CD14-positive monocyte (primary cell): ENCODE data around the gene USHBP1. TPM values are rescaled to one million over a fixed set of nuclear protein-coding genes. Genes with fewer than 3 reads are reported as not detected.
A peak's percentile ranks its signal among the peaks of the same experiment; 100 is the strongest.

ENCODE experiments used
- DNase-seq, 3 donors: peaks; one replicate each; pipeline ENCODE4 v3.0.0-alpha.2; 2011 to 2022
- H2AFZ ChIP-seq: 2 replicates; pipeline ENCODE4 v1.6.0; 2012; ENCODE audit warnings: mild to moderate bottlenecking, low read depth, low read length, inconsistent platforms; ENCODE audit not compliant: insufficient read depth, poor library complexity, severe bottlenecking
- H3K27ac ChIP-seq, 2 donors: 1 replicate in 1 of 2; 2 replicates in 1 of 2; pipeline ENCODE4 v1.5.1; 2012 to 2013; ENCODE audit warnings: low read length in 2 of 2, control low read depth in 1 of 2, inconsistent platforms in 1 of 2, low read depth in 1 of 2, mild to moderate bottlenecking in 1 of 2
- H3K27me3 ChIP-seq, 2 donors: one replicate each; pipeline versions ENCODE4 v1.6.0 to v1.6.1; 2011 to 2013; ENCODE audit warnings: low read length in 2 of 2; ENCODE audit not compliant: control insufficient read depth in 2 of 2, insufficient read depth in 2 of 2
- H3K36me3 ChIP-seq, 2 donors: replicated peaks in 1 of 2; 1 replicate in 1 of 2; 2 replicates in 1 of 2; pipeline versions ENCODE4 v1.5.1 to v1.6.1; 2012 to 2013; ENCODE audit warnings: low read length in 2 of 2, control low read depth in 1 of 2, inconsistent platforms in 1 of 2, mild to moderate bottlenecking in 1 of 2; ENCODE audit not compliant: insufficient read depth in 2 of 2, control insufficient read depth in 1 of 2
- H3K4me1 ChIP-seq, 2 donors: 1 replicate in 1 of 2; 2 replicates in 1 of 2; pipeline versions ENCODE4 v1.5.1 to v1.6.1; 2012 to 2013; ENCODE audit warnings: low read length in 2 of 2, control low read depth in 1 of 2, inconsistent platforms in 1 of 2, mild to moderate bottlenecking in 1 of 2, moderate library complexity in 1 of 2; ENCODE audit not compliant: insufficient read depth in 2 of 2, control insufficient read depth in 1 of 2
- H3K4me2 ChIP-seq: replicated peaks from 2 replicates; pipeline ENCODE3; 2012; ENCODE audit warnings: low read length, moderate library complexity, mild to moderate bottlenecking; ENCODE audit not compliant: poor library complexity, severe bottlenecking; ENCODE audit errors: extremely low read depth
- H3K4me3 ChIP-seq, 3 experiments: fragments of 200-600 bp in 1 of 3; sonication (generic) in 1 of 3; replicated peaks in 1 of 3; 1 replicate in 2 of 3; 2 replicates in 1 of 3; pipeline ENCODE4 v1.5.1; 2011 to 2013; ENCODE audit warnings: low read length in 3 of 3, mild to moderate bottlenecking in 3 of 3, control low read depth in 2 of 3, low read depth in 2 of 3, inconsistent platforms in 1 of 3, moderate library complexity in 1 of 3
- H3K79me2 ChIP-seq: 2 replicates; pipeline ENCODE4 v1.6.0; 2012; ENCODE audit warnings: mild to moderate bottlenecking, control low read depth, inconsistent platforms, low read length, moderate library complexity; ENCODE audit not compliant: insufficient read depth
- H3K9ac ChIP-seq: 2 replicates; pipeline ENCODE4 v1.6.0; 2017; ENCODE audit warnings: low read length, mild to moderate bottlenecking; ENCODE audit not compliant: insufficient read depth, poor library complexity, severe bottlenecking
- H3K9me3 ChIP-seq, 2 donors: replicated peaks in 1 of 2; 1 replicate in 1 of 2; 2 replicates in 1 of 2; pipeline versions ENCODE4 v1.5.1 to v1.6.1; 2012 to 2013; ENCODE audit warnings: low read length in 2 of 2, control low read depth in 1 of 2; ENCODE audit not compliant: control insufficient read depth in 1 of 2, insufficient read depth in 1 of 2
- H4K20me1 ChIP-seq: 2 replicates; pipeline ENCODE4 v1.6.0; 2012; ENCODE audit warnings: mild to moderate bottlenecking, low read length, control low read depth, moderate library complexity; ENCODE audit not compliant: insufficient read depth
- H3K27ac Mint-ChIP-seq, 7 donors: one replicate each; pipeline ENCODE4 v1.8.0; 2020; ENCODE audit warnings: mild to moderate bottlenecking in 7 of 7, mixed read lengths in 7 of 7, moderate library complexity in 6 of 7, inconsistent platforms in 2 of 7
- H3K27me3 Mint-ChIP-seq, 3 donors: one replicate each; pipeline ENCODE4 v1.8.0; 2021 to 2022; ENCODE audit warnings: low read depth in 3 of 3, mild to moderate bottlenecking in 3 of 3, mixed read lengths in 3 of 3, moderate library complexity in 3 of 3, inconsistent platforms in 1 of 3
- H3K36me3 Mint-ChIP-seq, 2 donors: one replicate each; pipeline ENCODE4 v1.8.0; 2020; ENCODE audit warnings: mixed read lengths in 2 of 2, inconsistent platforms in 1 of 2, mild to moderate bottlenecking in 1 of 2
- H3K4me1 Mint-ChIP-seq: one replicate; pipeline ENCODE4 v1.8.0; 2020; ENCODE audit warnings: mild to moderate bottlenecking, mixed read lengths
- H3K4me3 Mint-ChIP-seq, 2 donors: one replicate each; pipeline ENCODE4 v1.8.0; 2020; ENCODE audit warnings: mild to moderate bottlenecking in 2 of 2, mixed read lengths in 2 of 2, moderate library complexity in 1 of 2
- H3K9me3 Mint-ChIP-seq, 7 donors: one replicate each; pipeline ENCODE4 v1.8.0; 2020 to 2022; ENCODE audit warnings: mixed read lengths in 7 of 7, mild to moderate bottlenecking in 6 of 7, moderate library complexity in 6 of 7, inconsistent platforms in 2 of 7
- WGBS: methylation state at CpG from one replicate; pipeline ENCODE4 v1.1.5; 2013; ENCODE audit warnings: missing lambda C conversion rate; ENCODE audit not compliant: insufficient coverage; 5-methylcytosine and 5-hydroxymethylcytosine counted together
- intact Hi-C, 2 donors: fragments of 100-400 bp; cut with micrococcal nuclease; formaldehyde crosslinking; loops; one replicate each; pipeline versions ENCODE4 v1.15.0 to v1.15.1; 2023
- polyA plus RNA-seq, 3 donors: library from polyadenylated mRNA; depleted of rRNA in 1 of 3; unstranded in 2 of 3; stranded (reverse) in 1 of 3; fragments of 300-500 nt in 2 of 3; fragments of >200 nt in 1 of 3; fragmentation: Illumina TruSeq in 2 of 3; gene quantifications; 1 replicate in 2 of 3; 2 replicates in 1 of 3; pipeline ENCODE4 v1.2.3, GENCODE V29; 2012 to 2021
- TF ChIP-seq, protein P1 (sequence below): fragments of 200-600 bp; IDR thresholded peaks from one replicate; pipeline ENCODE4 v1.8.0; 2022; ENCODE audit warnings: antibody characterized with exemption, mild to moderate bottlenecking

The USHBP1 gene
- polyA plus RNA-seq, 3 donors, result not detected

DNA sequence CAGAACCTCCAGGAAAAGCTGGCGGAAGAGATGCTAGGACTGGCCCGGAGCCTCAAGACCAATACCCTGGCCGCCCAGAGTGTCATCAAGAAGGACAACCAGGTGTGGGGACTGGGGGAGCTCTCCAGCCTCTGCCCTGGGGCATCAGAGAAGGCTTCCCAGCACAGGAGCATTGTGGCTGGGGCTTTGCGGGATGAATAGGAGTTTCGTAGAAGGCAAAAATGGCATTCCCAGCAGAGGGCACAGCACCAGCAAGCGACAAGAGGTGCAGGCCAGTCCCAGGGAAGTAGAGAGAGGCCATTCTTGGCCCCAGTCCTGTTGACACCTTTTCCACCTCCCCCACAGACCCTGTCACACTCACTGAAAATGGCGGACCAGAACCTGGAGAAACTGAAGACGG lies 45.3 kb downstream of the USHBP1 start:
- Histone ChIP-seq H4K20me1 (no peaks in the 10 kb centered on the region), H3K9me3 (no peaks in the 10 kb centered on the region), H3K27me3 (no peaks in the 10 kb centered on the region), H3K36me3 (peaks cover 7 to 21% of the 10 kb centered on the region in 2 donors), H3K4me1 (peaks cover 36 to 41% of the 10 kb centered on the region in 2 donors), H3K4me3 (no peak overlapping the region), H3K9ac (no peak overlapping the region), H3K79me2 (no peaks in the 10 kb centered on the region), H3K4me2 (no peak overlapping the region), H3K27ac (no peak overlapping the region), H2AFZ (no peak overlapping the region)
- WGBS, result 98% methylated on average over 5 of the region's 8 CpGs
- H3K27ac Mint-ChIP-seq, result peak overlapping the region in 4 of 7 donors; percentile 4 to 78 (median 29)
- no peaks in the 10 kb centered on the region for H3K9me3 Mint-ChIP-seq
- H3K4me3 Mint-ChIP-seq, result no peak overlapping the region
- H3K4me1 Mint-ChIP-seq, result peaks cover 32% of the 10 kb centered on the region
- intact Hi-C loops, result no loop called here
- no peak for DNase-seq
- H3K36me3 Mint-ChIP-seq, result peaks cover 18 to 33% of the 10 kb centered on the region in 2 donors
- peaks cover 0 to 2% (median 0%) of the 10 kb centered on the region in 3 donors for H3K27me3 Mint-ChIP-seq
- TF ChIP-seq, protein P1, sequence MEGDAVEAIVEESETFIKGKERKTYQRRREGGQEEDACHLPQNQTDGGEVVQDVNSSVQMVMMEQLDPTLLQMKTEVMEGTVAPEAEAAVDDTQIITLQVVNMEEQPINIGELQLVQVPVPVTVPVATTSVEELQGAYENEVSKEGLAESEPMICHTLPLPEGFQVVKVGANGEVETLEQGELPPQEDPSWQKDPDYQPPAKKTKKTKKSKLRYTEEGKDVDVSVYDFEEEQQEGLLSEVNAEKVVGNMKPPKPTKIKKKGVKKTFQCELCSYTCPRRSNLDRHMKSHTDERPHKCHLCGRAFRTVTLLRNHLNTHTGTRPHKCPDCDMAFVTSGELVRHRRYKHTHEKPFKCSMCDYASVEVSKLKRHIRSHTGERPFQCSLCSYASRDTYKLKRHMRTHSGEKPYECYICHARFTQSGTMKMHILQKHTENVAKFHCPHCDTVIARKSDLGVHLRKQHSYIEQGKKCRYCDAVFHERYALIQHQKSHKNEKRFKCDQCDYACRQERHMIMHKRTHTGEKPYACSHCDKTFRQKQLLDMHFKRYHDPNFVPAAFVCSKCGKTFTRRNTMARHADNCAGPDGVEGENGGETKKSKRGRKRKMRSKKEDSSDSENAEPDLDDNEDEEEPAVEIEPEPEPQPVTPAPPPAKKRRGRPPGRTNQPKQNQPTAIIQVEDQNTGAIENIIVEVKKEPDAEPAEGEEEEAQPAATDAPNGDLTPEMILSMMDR, result no peak

DNA sequence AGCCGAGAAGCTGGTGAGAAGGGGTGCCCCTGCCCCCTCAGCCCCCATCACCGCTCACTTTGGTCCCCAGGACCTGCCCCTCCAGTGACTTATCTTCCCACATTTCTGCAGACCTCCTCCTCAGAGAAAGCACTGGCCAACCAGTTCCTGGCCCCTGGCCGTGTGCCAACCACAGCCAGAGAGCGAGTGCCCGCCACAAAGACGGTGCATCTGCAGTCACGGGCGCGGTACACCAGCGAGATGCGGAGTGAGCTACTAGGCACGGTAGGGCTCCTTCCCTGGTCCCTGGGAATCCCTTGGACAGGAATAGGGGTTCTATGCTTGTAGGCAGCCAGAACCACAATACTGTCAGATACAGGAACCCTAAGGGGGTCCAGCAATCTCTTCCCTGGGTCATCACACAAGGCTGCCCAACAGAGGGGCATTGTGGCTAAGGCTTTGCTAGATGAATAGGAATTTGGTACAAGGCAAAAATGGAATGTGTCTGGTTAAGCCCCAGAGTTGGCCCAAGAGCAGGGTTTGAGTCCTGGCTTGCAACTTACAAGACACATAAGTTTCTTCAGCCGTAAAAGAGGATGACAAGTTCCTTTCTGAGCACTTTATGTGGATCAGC lies 48.4 kb downstream of the USHBP1 start:
- Mint-ChIP-seq H3K9me3 (no peaks in the 10 kb centered on the region), H3K36me3 (peaks cover 31 to 54% of the 10 kb centered on the region in 2 donors), H3K4me1 (peaks cover 24% of the 10 kb centered on the region), H3K4me3 (peak overlapping the region in 1 of 2 donors; percentile 81), H3K27ac (peak overlapping the region; percentile 40 to 96 (median 91)), H3K27me3 (no peaks in the 10 kb centered on the region)
- WGBS, result 81% methylated on average over 11 of the region's 13 CpGs
- TF ChIP-seq, protein P1, result no peak
- H3K4me1 ChIP-seq, result peaks cover 26 to 29% of the 10 kb centered on the region in 2 donors
- no peaks in the 10 kb centered on the region for H3K9me3 ChIP-seq
- no peak overlapping the region for H2AFZ ChIP-seq
- peak overlapping the region; percentile 81 for H3K4me2 ChIP-seq
- peak overlapping the region in 1 of 2 donors; percentile 86 for H3K27ac ChIP-seq
- peaks cover 27 to 46% of the 10 kb centered on the region in 2 donors for H3K36me3 ChIP-seq
- no peaks in the 10 kb centered on the region for H3K79me2 ChIP-seq
- DNase-seq, result no peak
- H3K4me3 ChIP-seq, result peak overlapping the region in 1 of 3 experiments; percentile 79
- peak overlapping the region; percentile 81 for H3K9ac ChIP-seq
- H4K20me1 ChIP-seq, result no peaks in the 10 kb centered on the region
- no peaks in the 10 kb centered on the region for H3K27me3 ChIP-seq
- intact Hi-C loops, result no loop called here
